GM23248 (cell line): Measurements from ENCODE around the gene KCNQ2.

ENCODE experiments used
- EZH2 ChIP-seq: fragments of 200-600 bp; sonication (generic); IDR thresholded peaks from 2 replicates; pipeline ENCODE4 v1.6.1; 2018; ENCODE audit warnings: antibody characterized with exemption, mild to moderate bottlenecking; ENCODE audit not compliant: insufficient read depth, poor library complexity, severe bottlenecking
- EZH2phosphoT487 ChIP-seq: fragments of 200-600 bp; sonication (generic); IDR thresholded peaks from 2 replicates; pipeline ENCODE4 v1.6.1; 2018; ENCODE audit warnings: antibody characterized with exemption, moderate library complexity, mild to moderate bottlenecking, low read depth; ENCODE audit not compliant: insufficient read depth

- TF ChIP-seq EZH2 (no peak), EZH2phosphoT487 (no peak)
Measured at GRCh38 chr20:63427724-63428330, 44.6 kb downstream of the KCNQ2 start.
